ENCODE measurements around the gene DGCR2.
"Not testable (repeated sequence)": the region's sequence is repeated elsewhere in the genome, so short reads cannot be mapped to it uniquely, and the experiment has no call there.

The DGCR2 gene

GRCh38 chr22:19033568-19033905 lies 88.7 kb downstream of the DGCR2 start:
- H3K36me3 ChIP-seq (ENCODE audit: low read length); H3K9me2 ChIP-seq (replicated peaks; ENCODE audit: insufficient read depth, low read length); H3K9ac ChIP-seq (ENCODE audit: low read length); H3K79me2 ChIP-seq (ENCODE audit: insufficient read depth, low read length); H3K9me3 ChIP-seq (ENCODE audit: insufficient read depth, low read length); H2AFZ ChIP-seq (ENCODE audit: low read depth, low read length, severe bottlenecking); H3K27me3 ChIP-seq (ENCODE audit: low read length); H3K27ac ChIP-seq (ENCODE audit: low read depth, low read length); H4K20me1 ChIP-seq (ENCODE audit: low read depth, low read length); H3K4me3 ChIP-seq (ENCODE audit: insufficient read depth, low read length, poor library complexity, severe bottlenecking); H3F3A ChIP-seq (ENCODE audit: insufficient read depth); H3K4me2 ChIP-seq (ENCODE audit: low read depth, low read length, poor library complexity, severe bottlenecking): not testable (repeated sequence)

- H4K20me1 ChIP-seq (ENCODE audit: low read depth, low read length); H3K27ac ChIP-seq (ENCODE audit: low read depth, low read length); H3K36me3 ChIP-seq (ENCODE audit: low read length); H3K4me2 ChIP-seq (ENCODE audit: low read depth, low read length, poor library complexity, severe bottlenecking); H3K9ac ChIP-seq (ENCODE audit: low read length); H3K9me2 ChIP-seq (replicated peaks; ENCODE audit: insufficient read depth, low read length); H3K4me3 ChIP-seq (ENCODE audit: insufficient read depth, low read length, poor library complexity, severe bottlenecking); H3K79me2 ChIP-seq (ENCODE audit: insufficient read depth, low read length); H2AFZ ChIP-seq (ENCODE audit: low read depth, low read length, severe bottlenecking); H3K27me3 ChIP-seq (ENCODE audit: low read length); H3F3A ChIP-seq (ENCODE audit: insufficient read depth); H3K9me3 ChIP-seq (ENCODE audit: insufficient read depth, low read length): not testable (repeated sequence)
These were observed 89.2 kb downstream of the DGCR2 start for GRCh38 chr22:19032898-19033567.

DNA sequence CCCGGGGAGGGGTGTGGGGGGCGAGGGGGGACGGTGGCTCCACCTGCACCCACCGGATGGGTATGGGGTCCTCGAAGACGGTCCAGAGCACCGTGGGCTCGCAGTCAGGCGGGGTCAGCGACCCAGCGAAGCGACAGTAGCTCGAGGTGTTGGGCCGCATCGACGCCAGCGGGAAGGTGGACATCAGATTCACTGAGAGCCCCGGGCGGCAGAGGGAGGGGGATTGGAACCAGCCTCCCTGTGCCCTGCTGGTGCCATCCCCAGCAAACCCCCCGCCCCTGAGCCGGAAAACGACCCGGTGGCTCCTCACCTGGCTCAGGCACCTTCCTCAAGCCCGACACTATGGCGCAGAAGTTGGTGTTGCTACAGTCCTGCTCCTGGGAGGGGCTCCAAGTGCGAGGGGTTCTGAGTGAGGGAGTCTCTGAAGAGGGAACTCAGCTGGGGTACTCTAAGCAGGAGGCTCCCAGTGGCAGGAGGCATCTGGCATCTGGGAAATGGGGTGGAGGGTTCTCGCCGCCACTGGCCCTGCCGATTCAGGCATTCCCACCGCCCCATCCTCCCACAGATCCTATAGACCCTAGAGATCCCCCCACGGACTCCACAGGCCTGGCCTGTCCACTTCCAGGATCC lies 89.9 kb downstream of the DGCR2 start:
- H3K4me3 ChIP-seq (ENCODE audit: insufficient read depth, low read length, poor library complexity, severe bottlenecking); H3K9ac ChIP-seq (ENCODE audit: low read length); H2AFZ ChIP-seq (ENCODE audit: low read depth, low read length, severe bottlenecking); H3K27ac ChIP-seq (ENCODE audit: low read depth, low read length); H3K9me3 ChIP-seq (ENCODE audit: insufficient read depth, low read length); H3K27me3 ChIP-seq (ENCODE audit: low read length); H3K79me2 ChIP-seq (ENCODE audit: insufficient read depth, low read length); H3K9me2 ChIP-seq (replicated peaks; ENCODE audit: insufficient read depth, low read length); H4K20me1 ChIP-seq (ENCODE audit: low read depth, low read length); H3K4me2 ChIP-seq (ENCODE audit: low read depth, low read length, poor library complexity, severe bottlenecking); H3F3A ChIP-seq (ENCODE audit: insufficient read depth); H3K36me3 ChIP-seq (ENCODE audit: low read length): not testable (repeated sequence)

GRCh38 chr22:19030889-19031252 lies 91.3 kb downstream of the DGCR2 start:
- not testable (repeated sequence) for H2AFZ ChIP-seq (ENCODE audit: low read depth, low read length, severe bottlenecking); H3K27ac ChIP-seq (ENCODE audit: low read depth, low read length); H3K4me3 ChIP-seq (ENCODE audit: insufficient read depth, low read length, poor library complexity, severe bottlenecking); H3K9ac ChIP-seq (ENCODE audit: low read length); H3K27me3 ChIP-seq (ENCODE audit: low read length); H4K20me1 ChIP-seq (ENCODE audit: low read depth, low read length); H3K36me3 ChIP-seq (ENCODE audit: low read length); H3K9me3 ChIP-seq (ENCODE audit: insufficient read depth, low read length); H3K4me2 ChIP-seq (ENCODE audit: low read depth, low read length, poor library complexity, severe bottlenecking); H3K79me2 ChIP-seq (ENCODE audit: insufficient read depth, low read length); H3K9me2 ChIP-seq (replicated peaks; ENCODE audit: insufficient read depth, low read length); H3F3A ChIP-seq (ENCODE audit: insufficient read depth)

GRCh38 chr22:19030226-19030888 lies 91.9 kb downstream of the DGCR2 start:
- H3K36me3 ChIP-seq (ENCODE audit: low read length); H3K4me2 ChIP-seq (ENCODE audit: low read depth, low read length, poor library complexity, severe bottlenecking); H3K9me3 ChIP-seq (ENCODE audit: insufficient read depth, low read length); H3K4me3 ChIP-seq (ENCODE audit: insufficient read depth, low read length, poor library complexity, severe bottlenecking); H3F3A ChIP-seq (ENCODE audit: insufficient read depth); H3K27ac ChIP-seq (ENCODE audit: low read depth, low read length); H2AFZ ChIP-seq (ENCODE audit: low read depth, low read length, severe bottlenecking); H3K79me2 ChIP-seq (ENCODE audit: insufficient read depth, low read length); H3K9me2 ChIP-seq (replicated peaks; ENCODE audit: insufficient read depth, low read length); H4K20me1 ChIP-seq (ENCODE audit: low read depth, low read length); H3K27me3 ChIP-seq (ENCODE audit: low read length); H3K9ac ChIP-seq (ENCODE audit: low read length): not testable (repeated sequence)

GRCh38 chr22:19029113-19030103 lies 92.8 kb downstream of the DGCR2 start:
- H3K27me3 ChIP-seq (ENCODE audit: low read length); H3K36me3 ChIP-seq (ENCODE audit: low read length); H3K79me2 ChIP-seq (ENCODE audit: insufficient read depth, low read length); H3K9ac ChIP-seq (ENCODE audit: low read length); H4K20me1 ChIP-seq (ENCODE audit: low read depth, low read length); H3K9me3 ChIP-seq (ENCODE audit: insufficient read depth, low read length); H3K4me3 ChIP-seq (ENCODE audit: insufficient read depth, low read length, poor library complexity, severe bottlenecking); H3K4me2 ChIP-seq (ENCODE audit: low read depth, low read length, poor library complexity, severe bottlenecking); H3K27ac ChIP-seq (ENCODE audit: low read depth, low read length); H2AFZ ChIP-seq (ENCODE audit: low read depth, low read length, severe bottlenecking); H3K9me2 ChIP-seq (replicated peaks; ENCODE audit: insufficient read depth, low read length); H3F3A ChIP-seq (ENCODE audit: insufficient read depth): not testable (repeated sequence)

DNA sequence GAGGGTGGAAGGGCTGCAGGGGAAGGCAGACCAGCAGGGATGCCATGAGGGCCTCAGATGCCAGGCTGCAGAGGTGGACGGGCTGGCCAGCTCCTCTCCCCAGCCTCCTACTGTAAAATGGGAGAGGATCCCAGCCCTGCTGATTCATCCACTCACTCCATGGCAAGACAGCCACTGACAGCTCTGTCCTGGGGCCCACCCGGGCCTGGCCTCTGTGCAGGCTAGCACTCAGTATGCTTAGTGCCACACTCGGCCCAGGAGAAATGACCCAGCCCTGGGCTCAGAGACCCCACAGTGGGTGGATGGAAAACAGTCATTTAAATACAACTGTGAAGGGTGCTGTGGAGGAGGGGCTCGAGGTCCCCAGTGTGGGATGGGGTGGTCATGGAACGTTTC lies 94.2 kb downstream of the DGCR2 start:
- not testable (repeated sequence) for H3K9me2 ChIP-seq (replicated peaks; ENCODE audit: insufficient read depth, low read length); H3K4me2 ChIP-seq (ENCODE audit: low read depth, low read length, poor library complexity, severe bottlenecking); H4K20me1 ChIP-seq (ENCODE audit: low read depth, low read length); H3K36me3 ChIP-seq (ENCODE audit: low read length); H3K9ac ChIP-seq (ENCODE audit: low read length); H3K9me3 ChIP-seq (ENCODE audit: insufficient read depth, low read length); H3K27me3 ChIP-seq (ENCODE audit: low read length); H3K79me2 ChIP-seq (ENCODE audit: insufficient read depth, low read length); H2AFZ ChIP-seq (ENCODE audit: low read depth, low read length, severe bottlenecking); H3F3A ChIP-seq (ENCODE audit: insufficient read depth); H3K27ac ChIP-seq (ENCODE audit: low read depth, low read length); H3K4me3 ChIP-seq (ENCODE audit: insufficient read depth, low read length, poor library complexity, severe bottlenecking)
